ENCODE data around the gene MIPEP.

- TF ChIP-seq GABPA (IDR thresholded peaks at IDR 0.05; ENCODE audit: low read depth) (no peak), TAF1 (IDR thresholded peaks at IDR 0.05; ENCODE audit: borderline replicate concordance, low read depth, low read length) (no peak), CTCF (IDR thresholded peaks at IDR 0.05 in 2 of 3, conservative IDR thresholded peaks at IDR 0.05 in 1 of 3; ENCODE audit: control insufficient read depth in 2 of 3, extremely low read depth in 1 of 3, insufficient read depth in 1 of 3, low read depth in 3 of 3, low read length in 3 of 3) (no peak), NR2F1 (conservative IDR thresholded peaks at IDR 0.05) (no peak)
These were observed 96.5 kb downstream of the MIPEP start for GRCh38 chr13:23792680-23793079.

All from GM12878 (cell line).